HepG2 (cell line): ENCODE measurements around the gene NOC2L. TPM values are rescaled to one million over a fixed set of nuclear protein-coding genes. Genes with fewer than 3 reads are reported as not detected.

Experiments used
- BRCA1 ChIP-seq: sonication (generic); formaldehyde crosslinking; IDR thresholded peaks from 2 replicates; pipeline ENCODE4 v1.4.0; 2020; ENCODE audit warnings: missing genetic modification reagents
- CBX1 ChIP-seq: IDR thresholded peaks from one replicate; pipeline ENCODE4 v1.6.1; 2016; ENCODE audit warnings: antibody characterized with exemption, low read depth
- FOXC1 ChIP-seq: sonication (generic); formaldehyde crosslinking; IDR thresholded peaks from 2 replicates; pipeline ENCODE4 v1.8.0; 2022; ENCODE audit warnings: mild to moderate bottlenecking, missing genetic modification reagents, borderline replicate concordance
- MYNN ChIP-seq: sonication (generic); formaldehyde crosslinking; IDR thresholded peaks from 2 replicates; pipeline ENCODE4 v1.4.0; 2020; ENCODE audit warnings: mild to moderate bottlenecking, low read depth, missing genetic modification reagents
- NR3C1 ChIP-seq: sonication (generic); formaldehyde crosslinking; IDR thresholded peaks from 2 replicates; pipeline ENCODE4 v1.4.0; 2020; ENCODE audit warnings: missing genetic modification reagents
- PRPF4 ChIP-seq: fragments of 200-400 bp; formaldehyde crosslinking; IDR thresholded peaks from 2 replicates; pipeline ENCODE4 v1.6.1; 2016; ENCODE audit warnings: low read length, low read depth; ENCODE audit not compliant: poor library complexity, severe bottlenecking
- RBM22 ChIP-seq: fragments of 200-400 bp; formaldehyde crosslinking; optimal IDR thresholded peaks from 2 replicates; pipeline ENCODE3; 2017; ENCODE audit warnings: mild to moderate bottlenecking, low read length, moderate library complexity
- RXRA ChIP-seq: sonication (generic); formaldehyde crosslinking; IDR thresholded peaks from 2 replicates; pipeline ENCODE4 v1.5.1; 2020; ENCODE audit warnings: missing genetic modification reagents
- SAP130 ChIP-seq: IDR thresholded peaks from 2 replicates; pipeline ENCODE4 v1.6.1; 2016; ENCODE audit warnings: low read depth
- SRSF4 ChIP-seq: fragments of 200-400 bp; formaldehyde crosslinking; IDR thresholded peaks from one replicate; pipeline ENCODE4 v1.6.1; 2018; ENCODE audit warnings: mild to moderate bottlenecking, low read depth, low read length, moderate library complexity; ENCODE audit not compliant: poor library complexity, severe bottlenecking
- ZFAT ChIP-seq: sonication (generic); formaldehyde crosslinking; conservative IDR thresholded peaks from 2 replicates; pipeline ENCODE4 v1.8.1; 2023; ENCODE audit warnings: missing genetic modification reagents, inconsistent platforms
- ZNF232 ChIP-seq: sonication (generic); formaldehyde crosslinking; IDR thresholded peaks from 2 replicates; pipeline ENCODE4 v1.4.0; 2020; ENCODE audit warnings: missing genetic modification reagents, borderline replicate concordance
- ZNF264 ChIP-seq: sonication (generic); formaldehyde crosslinking; IDR thresholded peaks from 2 replicates; pipeline ENCODE4 v1.4.0; 2020; ENCODE audit warnings: missing genetic modification reagents
- ZNF44 ChIP-seq: sonication (generic); formaldehyde crosslinking; IDR thresholded peaks from 2 replicates; pipeline ENCODE4 v1.5.1; 2020; ENCODE audit warnings: mild to moderate bottlenecking, missing genetic modification reagents
- ZNF598 ChIP-seq: sonication (generic); formaldehyde crosslinking; IDR thresholded peaks from 2 replicates; pipeline ENCODE4 v1.5.1; 2020; ENCODE audit warnings: mild to moderate bottlenecking, missing genetic modification reagents, borderline replicate concordance
- polyA plus RNA-seq, 8 experiments: library from polyadenylated mRNA; depleted of rRNA in 3 of 8; stranded (reverse) in 7 of 8; unstranded in 1 of 8; fragments of >200 nt; fragmentation: Illumina TruSeq in 4 of 8; extraction: Trizol in 4 of 8; gene quantifications; 2 replicates each; pipeline versions ENCODE4 v1.2.1 to v1.2.3, GENCODE V29; 2011 to 2016; ENCODE audit warnings: low read depth in 4 of 8, missing spikeins in 1 of 8, mixed read lengths in 1 of 8; ENCODE audit not compliant: insufficient read depth in 1 of 8
- total RNA-seq, 5 experiments: library from RNA; depleted of rRNA; stranded (reverse); fragments of >200 nt; fragmentation: Illumina TruSeq; extraction: Trizol; gene quantifications; 2 replicates each; pipeline ENCODE4 v1.2.3, GENCODE V29; 2016; ENCODE audit warnings: low read depth in 1 of 5
- TF ChIP-seq, protein P1 (sequence below): sonication (generic); formaldehyde crosslinking; IDR thresholded peaks from 2 replicates; pipeline ENCODE4 v1.8.1; 2023; ENCODE audit warnings: mild to moderate bottlenecking, moderate library complexity, missing genetic modification reagents
- TF ChIP-seq, protein P2 (sequence below): conservative IDR thresholded peaks from 2 replicates; pipeline ENCODE4 v1.6.1; 2018; ENCODE audit warnings: missing genetic modification reagents
- TF ChIP-seq, protein P3 (sequence below): sonication (generic); formaldehyde crosslinking; conservative IDR thresholded peaks from 2 replicates; pipeline ENCODE4 v1.8.0; 2022; ENCODE audit warnings: mild to moderate bottlenecking, moderate library complexity, missing genetic modification reagents
- TF ChIP-seq, protein P4 (sequence below), 2 experiments: sonication (generic) in 1 of 2; formaldehyde crosslinking in 1 of 2; IDR thresholded peaks; 2 replicates each; pipeline versions ENCODE4 v1.5.1 to v1.6.1; 2011 to 2020; ENCODE audit warnings: borderline replicate concordance in 1 of 2, low read depth in 1 of 2, low read length in 1 of 2, mild to moderate bottlenecking in 1 of 2, missing genetic modification reagents in 1 of 2, moderate library complexity in 1 of 2
- TF ChIP-seq, protein P5 (sequence below): sonication (generic); formaldehyde crosslinking; IDR thresholded peaks from 2 replicates; pipeline ENCODE4 v1.4.0; 2020; ENCODE audit warnings: mild to moderate bottlenecking, missing genetic modification reagents, borderline replicate concordance

Gene NOC2L
- total and polyA plus RNA-seq, 2 of the 13 experiments (the other 11 are each of a cell fraction or from before 2014, with no cell fraction given): 32.0 to 103 TPM

DNA sequence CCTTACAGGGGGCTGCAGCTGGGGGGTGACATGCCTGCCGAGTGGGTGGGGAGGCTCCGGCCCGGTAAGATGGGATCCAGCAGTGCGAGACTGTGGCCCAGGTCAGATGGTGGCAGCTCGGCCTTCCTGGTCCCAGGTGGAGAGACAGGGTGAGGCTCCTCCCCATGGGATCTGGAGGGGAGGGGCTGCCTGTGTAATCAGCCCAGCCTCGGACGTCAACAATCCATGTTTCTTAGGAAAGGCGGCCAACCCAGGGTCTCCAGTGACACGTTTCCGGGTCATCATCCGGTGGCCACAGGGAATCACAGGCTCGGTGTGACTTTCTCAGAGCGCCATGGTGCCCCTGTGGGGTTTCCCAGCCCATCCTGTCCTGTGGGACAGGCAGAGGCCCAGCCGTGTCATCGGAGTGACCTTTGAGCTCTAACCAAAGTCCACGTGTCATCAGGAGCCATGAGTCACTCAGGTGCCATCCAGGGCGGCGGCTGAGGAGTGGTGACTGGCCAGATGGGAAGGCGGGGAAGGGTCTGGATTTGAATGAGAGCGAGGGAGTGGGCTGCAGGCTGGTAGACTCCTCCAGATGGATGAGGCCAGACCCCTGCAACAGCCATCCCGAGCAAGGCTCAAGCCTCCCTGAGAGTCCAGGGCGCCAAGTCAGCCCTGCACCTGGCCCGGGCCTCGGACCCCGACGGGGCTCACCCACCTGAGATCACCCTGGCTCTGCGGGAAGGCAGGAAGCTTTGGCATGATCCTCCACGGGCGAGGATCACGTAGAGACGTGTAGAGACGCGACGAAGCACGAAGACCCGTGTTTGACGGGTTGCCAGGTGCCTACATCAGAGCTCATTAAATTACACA lies 47.5 kb upstream of the NOC2L start (continued):
- TF ChIP-seq, protein P1, sequence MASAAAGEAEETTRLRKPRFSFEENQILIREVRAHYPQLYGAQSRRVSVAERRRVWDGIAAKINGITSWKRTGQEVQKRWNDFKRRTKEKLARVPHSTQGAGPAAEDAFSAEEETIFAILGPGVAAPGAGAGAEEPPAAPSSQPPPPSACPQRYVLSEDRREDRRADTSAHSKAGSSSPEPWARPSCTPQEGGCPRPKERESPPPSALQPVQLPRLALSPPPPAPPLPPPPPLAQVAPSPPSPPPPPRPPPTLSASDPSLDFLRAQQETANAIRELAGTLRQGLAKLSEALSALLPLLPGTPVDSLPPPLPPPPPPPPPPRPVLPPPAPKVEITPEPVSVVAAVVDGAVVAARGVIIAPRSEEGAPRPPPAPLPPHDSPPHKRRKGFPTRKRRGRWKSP (CRISPR knock-in tag): peak; percentile 83
- TF ChIP-seq, protein P2, sequence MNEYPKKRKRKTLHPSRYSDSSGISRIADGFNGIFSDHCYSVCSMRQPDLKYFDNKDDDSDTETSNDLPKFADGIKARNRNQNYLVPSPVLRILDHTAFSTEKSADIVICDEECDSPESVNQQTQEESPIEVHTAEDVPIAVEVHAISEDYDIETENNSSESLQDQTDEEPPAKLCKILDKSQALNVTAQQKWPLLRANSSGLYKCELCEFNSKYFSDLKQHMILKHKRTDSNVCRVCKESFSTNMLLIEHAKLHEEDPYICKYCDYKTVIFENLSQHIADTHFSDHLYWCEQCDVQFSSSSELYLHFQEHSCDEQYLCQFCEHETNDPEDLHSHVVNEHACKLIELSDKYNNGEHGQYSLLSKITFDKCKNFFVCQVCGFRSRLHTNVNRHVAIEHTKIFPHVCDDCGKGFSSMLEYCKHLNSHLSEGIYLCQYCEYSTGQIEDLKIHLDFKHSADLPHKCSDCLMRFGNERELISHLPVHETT (CRISPR knock-in tag): peak; percentile 87
- no peak for TF ChIP-seq ZNF598 (CRISPR knock-in tag)
- TF ChIP-seq, protein P3, sequence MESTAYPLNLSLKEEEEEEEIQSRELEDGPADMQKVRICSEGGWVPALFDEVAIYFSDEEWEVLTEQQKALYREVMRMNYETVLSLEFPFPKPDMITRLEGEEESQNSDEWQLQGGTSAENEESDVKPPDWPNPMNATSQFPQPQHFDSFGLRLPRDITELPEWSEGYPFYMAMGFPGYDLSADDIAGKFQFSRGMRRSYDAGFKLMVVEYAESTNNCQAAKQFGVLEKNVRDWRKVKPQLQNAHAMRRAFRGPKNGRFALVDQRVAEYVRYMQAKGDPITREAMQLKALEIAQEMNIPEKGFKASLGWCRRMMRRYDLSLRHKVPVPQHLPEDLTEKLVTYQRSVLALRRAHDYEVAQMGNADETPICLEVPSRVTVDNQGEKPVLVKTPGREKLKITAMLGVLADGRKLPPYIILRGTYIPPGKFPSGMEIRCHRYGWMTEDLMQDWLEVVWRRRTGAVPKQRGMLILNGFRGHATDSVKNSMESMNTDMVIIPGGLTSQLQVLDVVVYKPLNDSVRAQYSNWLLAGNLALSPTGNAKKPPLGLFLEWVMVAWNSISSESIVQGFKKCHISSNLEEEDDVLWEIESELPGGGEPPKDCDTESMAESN (CRISPR knock-in tag): 0 out of 2 replicates have a peak, but pooled peaks have one; percentile 82
- TF ChIP-seq PRPF4: no peak
- no peak for TF ChIP-seq NR3C1 (CRISPR knock-in tag)
- peak; percentile 90 for TF ChIP-seq RXRA (CRISPR knock-in tag)
- TF ChIP-seq BRCA1 (CRISPR knock-in tag): peak; percentile 96
- no peak for TF ChIP-seq ZFAT (CRISPR knock-in tag)
- TF ChIP-seq ZNF44 (CRISPR knock-in tag): no peak
- TF ChIP-seq RBM22: no peak
- TF ChIP-seq, protein P4, sequence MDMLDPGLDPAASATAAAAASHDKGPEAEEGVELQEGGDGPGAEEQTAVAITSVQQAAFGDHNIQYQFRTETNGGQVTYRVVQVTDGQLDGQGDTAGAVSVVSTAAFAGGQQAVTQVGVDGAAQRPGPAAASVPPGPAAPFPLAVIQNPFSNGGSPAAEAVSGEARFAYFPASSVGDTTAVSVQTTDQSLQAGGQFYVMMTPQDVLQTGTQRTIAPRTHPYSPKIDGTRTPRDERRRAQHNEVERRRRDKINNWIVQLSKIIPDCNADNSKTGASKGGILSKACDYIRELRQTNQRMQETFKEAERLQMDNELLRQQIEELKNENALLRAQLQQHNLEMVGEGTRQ (IDR thresholded peaks at IDR 0.05; ENCODE audit: low read depth, low read length): peak; percentile 30
- TF ChIP-seq, protein P4 (CRISPR knock-in tag; IDR thresholded peaks at IDR 0.05; ENCODE audit: borderline replicate concordance): 0 out of 2 replicates have a peak, but pooled peaks have one; percentile 42
- peak; percentile 55 for TF ChIP-seq CBX1
- peak; percentile 93; the same call in 1 of the 2 replicates for TF ChIP-seq ZNF232 (CRISPR knock-in tag)
- no peak for TF ChIP-seq MYNN (CRISPR knock-in tag)
- peak; percentile 84 for TF ChIP-seq ZNF264 (CRISPR knock-in tag)
- peak; percentile 78 for TF ChIP-seq FOXC1 (CRISPR knock-in tag)
- peak; percentile 99 for TF ChIP-seq SAP130
- TF ChIP-seq, protein P5, sequence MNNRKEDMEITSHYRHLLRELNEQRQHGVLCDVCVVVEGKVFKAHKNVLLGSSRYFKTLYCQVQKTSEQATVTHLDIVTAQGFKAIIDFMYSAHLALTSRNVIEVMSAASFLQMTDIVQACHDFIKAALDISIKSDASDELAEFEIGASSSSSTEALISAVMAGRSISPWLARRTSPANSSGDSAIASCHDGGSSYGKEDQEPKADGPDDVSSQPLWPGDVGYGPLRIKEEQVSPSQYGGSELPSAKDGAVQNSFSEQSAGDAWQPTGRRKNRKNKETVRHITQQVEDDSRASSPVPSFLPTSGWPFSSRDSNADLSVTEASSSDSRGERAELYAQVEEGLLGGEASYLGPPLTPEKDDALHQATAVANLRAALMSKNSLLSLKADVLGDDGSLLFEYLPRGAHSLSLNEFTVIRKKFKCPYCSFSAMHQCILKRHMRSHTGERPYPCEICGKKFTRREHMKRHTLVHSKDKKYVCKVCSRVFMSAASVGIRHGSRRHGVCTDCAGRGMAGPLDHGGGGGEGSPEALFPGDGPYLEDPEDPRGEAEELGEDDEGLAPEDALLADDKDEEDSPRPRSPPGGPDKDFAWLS (CRISPR knock-in tag): 0 out of 2 replicates have a peak, but pooled peaks have one; percentile 78
- TF ChIP-seq SRSF4: no peak
